T47D (cell line): ENCODE measurements around the gene XPNPEP1.
A peak's percentile ranks its signal among the peaks of the same experiment; 100 is the strongest.

Source experiments
- DNase-seq, 2 experiments: peaks; one replicate each; pipeline versions ENCODE4 v3.0.0 to v3.0.0-alpha.2; 2011 to 2012; ENCODE audit warnings: low read depth in 1 of 2, low spot score in 1 of 2
- JUND ChIP-seq: IDR thresholded peaks from 2 replicates; pipeline ENCODE4 v1.6.1; 2012; ENCODE audit warnings: low read depth
- in situ Hi-C: cut with HindIII; loops from 2 replicates; pipeline ENCODE4 v1.10.0; 2016; ENCODE audit warnings: low sequenced_read_pairs, low pct_unique_long_range_greater_than_20kb

Gene XPNPEP1

GRCh38 chr10:109853921-109854320 is 69.4 kb downstream of the XPNPEP1 start:
- no peak for TF ChIP-seq JUND
- in situ Hi-C loops = no loop called here
- DNase-seq = no peak

- DNase-seq = peak; percentile 34 to 78
- in situ Hi-C loops = no loop called here
- no peak for TF ChIP-seq JUND
These were observed 70.8 kb downstream of the XPNPEP1 start for GRCh38 chr10:109852475-109853037.

GRCh38 chr10:109851616-109852474 is 71.5 kb downstream of the XPNPEP1 start:
- TF ChIP-seq JUND = no peak
- in situ Hi-C loops = no loop called here
- no peak for DNase-seq

- no peak for DNase-seq
- in situ Hi-C loops = no loop called here
- no peak for TF ChIP-seq JUND
These were observed 76.5 kb downstream of the XPNPEP1 start for GRCh38 chr10:109846832-109847231.

GRCh38 chr10:109845308-109845707 is 78.0 kb downstream of the XPNPEP1 start:
- no peak for DNase-seq
- in situ Hi-C loops = no loop called here
- no peak for TF ChIP-seq JUND

GRCh38 chr10:109838592-109839244 is 84.6 kb downstream of the XPNPEP1 start:
- no peak for TF ChIP-seq JUND
- DNase-seq = no peak
- in situ Hi-C loops = no loop called here

GRCh38 chr10:109837384-109837783 is 85.9 kb downstream of the XPNPEP1 start:
- no peak for DNase-seq
- in situ Hi-C loops = no loop called here
- no peak for TF ChIP-seq JUND

- in situ Hi-C loops = no loop called here
These were observed 88.1 kb downstream of the XPNPEP1 start for GRCh38 chr10:109835257-109835656.

GRCh38 chr10:109831846-109832245 is 91.5 kb downstream of the XPNPEP1 start:
- in situ Hi-C loops = no loop called here
- TF ChIP-seq JUND = no peak
- DNase-seq = no peak

More at GRCh38 chr10:109835257-109835656, 88.1 kb downstream of the XPNPEP1 start:
- no peak for DNase-seq
- no peak for TF ChIP-seq JUND

- in situ Hi-C loops = no loop called here
- no peak for DNase-seq
These were observed 99.1 kb downstream of the XPNPEP1 start for GRCh38 chr10:109824206-109824605.

GRCh38 chr10:109823196-109823595 is 100.1 kb downstream of the XPNPEP1 start:
- DNase-seq = no peak
- in situ Hi-C loops = no loop called here
- no peak for TF ChIP-seq JUND

More at GRCh38 chr10:109824206-109824605, 99.1 kb downstream of the XPNPEP1 start:
- TF ChIP-seq JUND = no peak

- in situ Hi-C loops = no loop called here
- no peak for TF ChIP-seq JUND
- no peak for DNase-seq
These were observed 101.6 kb downstream of the XPNPEP1 start for GRCh38 chr10:109821672-109822071.
